ENCODE measurements around the gene ARMS2.

- TF ChIP-seq CTCF (IDR thresholded peaks at IDR 0.05) = no peak
- TF ChIP-seq POLR2AphosphoS5 (IDR thresholded peaks at IDR 0.05; ENCODE audit: low read depth, low read length) = no peak
Observed at GRCh38 chr10:122464250-122464510, 9.7 kb downstream of the ARMS2 start.
